GM18508 (cell line): Measurements from ENCODE around the gene EVX2.

Experiments used
- ATAC-seq: cut with Tn5 transposase; IDR thresholded peaks from one replicate; pipeline ENCODE4 v1.9.1; 2021; ENCODE audit warnings: moderate number of reproducible peaks; ENCODE audit not compliant: insufficient read depth, unreplicated experiment

Gene EVX2

GRCh38 chr2:176085120-176085788 is 1.5 kb upstream of the EVX2 start:
- ATAC-seq: no peak

GRCh38 chr2:176084611-176085119 is 903 bp upstream of the EVX2 start:
- ATAC-seq: no peak

GRCh38 chr2:176082824-176083751 is 674 bp downstream of the EVX2 start:
- no peak for ATAC-seq

- no peak for ATAC-seq
Measured at GRCh38 chr2:176082525-176082823, 1.3 kb downstream of the EVX2 start.

- ATAC-seq: no peak
Measured at GRCh38 chr2:176081837-176082524, 1.8 kb downstream of the EVX2 start.

- ATAC-seq: no peak
Measured at GRCh38 chr2:176081376-176081836, 2.4 kb downstream of the EVX2 start.

GRCh38 chr2:176080540-176081375 is 3.0 kb downstream of the EVX2 start:
- no peak for ATAC-seq

GRCh38 chr2:176079831-176080539 is 3.8 kb downstream of the EVX2 start:
- ATAC-seq: no peak

- no peak for ATAC-seq
Measured at GRCh38 chr2:176079285-176079830, 4.4 kb downstream of the EVX2 start.

GRCh38 chr2:176078541-176079284 is 5.0 kb downstream of the EVX2 start:
- ATAC-seq: no peak

GRCh38 chr2:176076796-176077195 is 7.0 kb downstream of the EVX2 start:
- no peak for ATAC-seq

GRCh38 chr2:176076063-176076462 is 7.7 kb downstream of the EVX2 start:
- no peak for ATAC-seq

- ATAC-seq: no peak
Measured at GRCh38 chr2:176075481-176075880, 8.3 kb downstream of the EVX2 start.

GRCh38 chr2:176074919-176075425 is 8.8 kb downstream of the EVX2 start:
- no peak for ATAC-seq

- ATAC-seq: no peak
Measured at GRCh38 chr2:176072951-176073904, 10.5 kb downstream of the EVX2 start.

- ATAC-seq: no peak
Measured at GRCh38 chr2:176072292-176072669, 11.5 kb downstream of the EVX2 start.
